ENCODE results near the gene GMCL2.

- no peak for TF ChIP-seq MAX (IDR thresholded peaks at IDR 0.05; ENCODE audit: low read depth, low read length)
- no peak for TF ChIP-seq MYC (IDR thresholded peaks at IDR 0.05; ENCODE audit: low read depth, low read length)
- TF ChIP-seq, protein P1, sequence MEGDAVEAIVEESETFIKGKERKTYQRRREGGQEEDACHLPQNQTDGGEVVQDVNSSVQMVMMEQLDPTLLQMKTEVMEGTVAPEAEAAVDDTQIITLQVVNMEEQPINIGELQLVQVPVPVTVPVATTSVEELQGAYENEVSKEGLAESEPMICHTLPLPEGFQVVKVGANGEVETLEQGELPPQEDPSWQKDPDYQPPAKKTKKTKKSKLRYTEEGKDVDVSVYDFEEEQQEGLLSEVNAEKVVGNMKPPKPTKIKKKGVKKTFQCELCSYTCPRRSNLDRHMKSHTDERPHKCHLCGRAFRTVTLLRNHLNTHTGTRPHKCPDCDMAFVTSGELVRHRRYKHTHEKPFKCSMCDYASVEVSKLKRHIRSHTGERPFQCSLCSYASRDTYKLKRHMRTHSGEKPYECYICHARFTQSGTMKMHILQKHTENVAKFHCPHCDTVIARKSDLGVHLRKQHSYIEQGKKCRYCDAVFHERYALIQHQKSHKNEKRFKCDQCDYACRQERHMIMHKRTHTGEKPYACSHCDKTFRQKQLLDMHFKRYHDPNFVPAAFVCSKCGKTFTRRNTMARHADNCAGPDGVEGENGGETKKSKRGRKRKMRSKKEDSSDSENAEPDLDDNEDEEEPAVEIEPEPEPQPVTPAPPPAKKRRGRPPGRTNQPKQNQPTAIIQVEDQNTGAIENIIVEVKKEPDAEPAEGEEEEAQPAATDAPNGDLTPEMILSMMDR (IDR thresholded peaks at IDR 0.05; ENCODE audit: low read depth, low read length), result no peak
- TF ChIP-seq POLR2A (IDR thresholded peaks at IDR 0.05; ENCODE audit: extremely low read depth, insufficient read length), result no peak
Measured at GRCh38 chr5:178180141-178180863, 6.9 kb downstream of the GMCL2 start.
